Measurements from ENCODE around the gene DMP1. TPM values are rescaled to one million over a fixed set of nuclear protein-coding genes. Genes with fewer than 3 reads are reported as not detected.

The DMP1 gene
- total and polyA plus RNA-seq, 8 donors, result 0.07 to 0.09 (median 0.07) TPM; not detected in 5

DNA sequence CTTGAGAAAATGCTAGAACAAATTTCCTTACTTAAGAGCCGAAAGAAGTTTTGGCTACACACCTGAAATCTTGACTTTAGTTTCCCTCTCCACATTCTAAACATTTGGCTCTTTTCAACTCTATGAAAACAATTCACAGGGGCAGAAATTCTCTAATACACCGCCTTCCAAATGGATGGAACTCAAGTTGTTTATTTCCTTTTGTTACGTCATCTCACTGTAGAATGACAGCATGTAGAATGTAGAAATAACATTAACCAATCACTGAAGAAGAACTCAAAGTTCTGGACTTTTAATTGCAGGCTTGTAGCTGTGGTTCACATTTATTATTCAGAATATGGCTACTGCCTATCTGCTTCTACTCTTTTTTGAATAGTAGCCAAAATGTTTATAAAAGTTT, 1.9 kb downstream of the DMP1 start:
- no peaks in the 10 kb centered on the region for H3K36me3 ChIP-seq
- H3K27me3 ChIP-seq, result no peaks in the 10 kb centered on the region
- intact Hi-C loops (cut with DNase I), result no loop called here
- DNase-seq, result no peak
- no peak overlapping the region for H3K4me3 ChIP-seq
- ATAC-seq, result no peak
- TF ChIP-seq, protein P1, sequence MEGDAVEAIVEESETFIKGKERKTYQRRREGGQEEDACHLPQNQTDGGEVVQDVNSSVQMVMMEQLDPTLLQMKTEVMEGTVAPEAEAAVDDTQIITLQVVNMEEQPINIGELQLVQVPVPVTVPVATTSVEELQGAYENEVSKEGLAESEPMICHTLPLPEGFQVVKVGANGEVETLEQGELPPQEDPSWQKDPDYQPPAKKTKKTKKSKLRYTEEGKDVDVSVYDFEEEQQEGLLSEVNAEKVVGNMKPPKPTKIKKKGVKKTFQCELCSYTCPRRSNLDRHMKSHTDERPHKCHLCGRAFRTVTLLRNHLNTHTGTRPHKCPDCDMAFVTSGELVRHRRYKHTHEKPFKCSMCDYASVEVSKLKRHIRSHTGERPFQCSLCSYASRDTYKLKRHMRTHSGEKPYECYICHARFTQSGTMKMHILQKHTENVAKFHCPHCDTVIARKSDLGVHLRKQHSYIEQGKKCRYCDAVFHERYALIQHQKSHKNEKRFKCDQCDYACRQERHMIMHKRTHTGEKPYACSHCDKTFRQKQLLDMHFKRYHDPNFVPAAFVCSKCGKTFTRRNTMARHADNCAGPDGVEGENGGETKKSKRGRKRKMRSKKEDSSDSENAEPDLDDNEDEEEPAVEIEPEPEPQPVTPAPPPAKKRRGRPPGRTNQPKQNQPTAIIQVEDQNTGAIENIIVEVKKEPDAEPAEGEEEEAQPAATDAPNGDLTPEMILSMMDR (IDR thresholded peaks at IDR 0.05), result no peak
- no peak overlapping the region for H3K27ac ChIP-seq
- H3K4me1 ChIP-seq, result no peaks in the 10 kb centered on the region
- H3K9me3 ChIP-seq, result no peaks in the 10 kb centered on the region

DNA sequence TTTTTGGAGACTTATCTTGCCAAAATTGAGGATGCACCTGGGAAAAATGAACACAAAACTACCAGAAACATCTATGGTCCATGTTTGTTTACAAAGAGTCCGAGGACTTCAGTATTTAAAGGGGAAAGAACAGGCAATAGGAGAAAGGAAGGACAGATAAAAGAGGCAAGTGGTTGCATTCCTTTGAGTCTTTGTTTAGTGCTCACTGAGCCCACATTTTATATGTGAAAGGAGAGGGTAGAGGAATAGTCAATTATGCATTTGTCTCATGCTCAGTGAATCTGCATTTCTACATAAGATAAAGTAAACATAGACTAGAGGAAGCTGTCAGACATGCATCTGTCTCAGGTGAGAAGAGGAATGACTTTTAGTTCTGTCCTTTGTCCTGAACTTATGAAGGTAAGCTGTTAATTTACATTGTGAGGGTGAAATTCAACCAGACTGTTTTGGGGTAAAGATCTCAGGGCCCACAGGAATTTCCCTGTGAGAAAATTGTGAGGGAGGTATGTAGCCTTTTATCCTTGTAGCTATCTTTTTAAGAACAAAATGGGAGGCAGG, 4.5 kb downstream of the DMP1 start:
- peaks cover 0 to 4% of the 10 kb centered on the region in 2 donors for H3K4me1 ChIP-seq
- no peak for ATAC-seq
- no peak for DNase-seq
- no peak overlapping the region for H3K4me3 ChIP-seq
- intact Hi-C loops (cut with DNase I), result no loop called here
- TF ChIP-seq, protein P1 (IDR thresholded peaks at IDR 0.05), result no peak
- no peaks in the 10 kb centered on the region for H3K9me3 ChIP-seq
- no peak overlapping the region for H3K27ac ChIP-seq
- H3K27me3 ChIP-seq, result no peaks in the 10 kb centered on the region
- no peaks in the 10 kb centered on the region for H3K36me3 ChIP-seq

DNA sequence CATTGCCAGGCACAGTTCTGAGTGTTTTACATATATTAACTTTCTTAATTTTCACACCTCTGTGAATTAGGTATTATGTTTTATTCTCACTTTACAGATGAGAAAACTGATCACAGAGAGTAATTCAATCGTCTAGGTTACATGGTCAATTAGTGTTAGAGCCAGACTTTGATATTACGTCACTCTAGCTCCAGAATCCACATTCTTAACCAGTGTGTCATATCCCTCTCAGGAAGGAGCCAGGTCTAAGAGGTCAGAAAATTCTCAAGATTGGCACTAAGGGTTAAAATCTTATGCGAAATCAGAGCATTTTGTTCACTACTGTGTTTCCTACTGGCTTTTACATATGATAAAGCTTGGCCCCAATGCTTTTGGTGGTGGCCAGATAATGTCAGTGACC, 7.4 kb downstream of the DMP1 start:
- no peaks in the 10 kb centered on the region for H3K27me3 ChIP-seq
- DNase-seq, result no peak
- no peak overlapping the region for H3K27ac ChIP-seq
- H3K4me3 ChIP-seq, result no peak overlapping the region
- H3K4me1 ChIP-seq, result peaks cover 0 to 6% of the 10 kb centered on the region in 2 donors
- intact Hi-C loops (cut with DNase I), result no loop called here
- ATAC-seq, result peak; percentile 52
- no peaks in the 10 kb centered on the region for H3K36me3 ChIP-seq
- TF ChIP-seq, protein P1 (IDR thresholded peaks at IDR 0.05), result no peak
- H3K9me3 ChIP-seq, result no peaks in the 10 kb centered on the region

DNA sequence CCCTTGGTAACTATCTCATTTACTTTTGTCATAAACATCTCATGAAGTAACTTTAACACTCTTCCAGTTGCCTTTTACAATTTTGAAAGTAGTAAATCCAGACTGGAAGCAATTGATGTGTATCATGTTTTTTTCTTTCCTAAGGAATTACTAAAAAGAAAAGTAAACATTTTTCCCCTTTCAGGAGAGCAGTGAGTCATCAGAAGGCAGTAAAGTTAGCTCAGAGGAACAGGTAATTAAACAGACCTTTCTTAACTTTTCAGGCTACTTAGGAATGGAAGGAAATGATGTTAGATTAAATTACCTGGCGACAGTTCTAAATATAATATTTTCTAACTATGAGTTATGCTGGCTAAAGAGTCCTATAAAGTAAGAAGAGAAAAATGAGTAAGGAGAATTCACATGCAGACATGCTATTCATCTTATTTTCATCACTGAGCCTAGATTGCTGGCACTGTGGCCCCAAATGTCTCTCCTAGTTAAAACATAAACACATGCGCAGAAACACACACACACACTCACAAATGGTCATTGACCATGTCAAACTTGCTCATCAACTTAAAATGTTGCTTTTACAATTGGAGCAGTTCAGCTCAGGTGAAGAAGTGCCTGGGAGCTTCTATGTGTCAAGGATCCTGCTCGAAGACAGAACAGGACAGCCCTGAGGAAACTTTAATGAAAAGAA, 9.3 kb downstream of the DMP1 start:
- ATAC-seq (peak; percentile 84), DNase-seq (no peak)
- Histone ChIP-seq H3K36me3 (no peaks in the 10 kb centered on the region), H3K27me3 (no peaks in the 10 kb centered on the region), H3K4me3 (no peak overlapping the region), H3K9me3 (no peaks in the 10 kb centered on the region), H3K27ac (peak overlapping the region; percentile 6 to 27), H3K4me1 (peaks cover 0 to 6% of the 10 kb centered on the region in 2 donors)
- TF ChIP-seq, protein P1 (IDR thresholded peaks at IDR 0.05), result no peak
- intact Hi-C loops (cut with DNase I), result no loop called here

DNA sequence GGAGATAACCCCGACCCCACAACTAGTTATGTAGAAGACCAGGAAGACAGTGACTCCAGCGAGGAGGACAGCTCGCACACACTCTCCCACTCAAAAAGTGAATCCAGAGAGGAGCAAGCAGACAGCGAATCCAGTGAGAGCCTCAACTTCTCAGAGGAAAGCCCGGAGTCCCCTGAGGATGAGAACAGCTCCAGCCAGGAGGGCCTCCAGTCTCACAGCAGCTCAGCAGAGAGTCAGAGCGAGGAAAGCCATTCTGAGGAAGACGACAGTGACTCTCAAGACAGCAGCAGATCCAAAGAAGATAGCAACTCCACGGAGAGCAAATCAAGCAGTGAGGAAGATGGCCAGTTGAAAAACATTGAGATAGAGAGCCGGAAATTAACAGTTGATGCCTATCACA, 12.8 kb downstream of the DMP1 start:
- no peak overlapping the region for H3K27ac ChIP-seq
- no peaks in the 10 kb centered on the region for H3K36me3 ChIP-seq
- TF ChIP-seq, protein P1 (IDR thresholded peaks at IDR 0.05), result no peak
- H3K9me3 ChIP-seq, result no peaks in the 10 kb centered on the region
- no peak overlapping the region for H3K4me3 ChIP-seq
- no peaks in the 10 kb centered on the region for H3K27me3 ChIP-seq
- no peak for DNase-seq
- no peak for ATAC-seq
- intact Hi-C loops (cut with DNase I), result no loop called here
- H3K4me1 ChIP-seq, result peaks cover 0 to 6% of the 10 kb centered on the region in 2 donors
